ENCODE measurements around the gene FCHSD1.

The FCHSD1 gene

GRCh38 chr5:141605523-141606277 lies 45.5 kb downstream of the FCHSD1 start:
- H3K36me3 ChIP-seq (ENCODE audit: insufficient read depth, low read length): peaks cover 13% of the 10 kb centered on the region; the same call in 1 of the 2 replicates
- peak overlapping the region; percentile 56 for H3K9ac ChIP-seq (ENCODE audit: low read depth, low read length)
- peak overlapping the region; percentile 92 for H3K27ac ChIP-seq (ENCODE audit: low read length)
- H3K4me3 ChIP-seq (ENCODE audit: low read depth in 1 of 2, low read length in 2 of 2): peak overlapping the region in 1 of 2 experiments; percentile 45; a peak in 2 of 4 replicates
- H4K20me1 ChIP-seq (ENCODE audit: insufficient read depth, low read length): peaks cover 6% of the 10 kb centered on the region; the same call in 1 of the 2 replicates
- peaks cover 93% of the 10 kb centered on the region for H3K4me1 ChIP-seq (ENCODE audit: insufficient read depth, low read length)
- H2AFZ ChIP-seq (ENCODE audit: low read depth, low read length): peak overlapping the region; percentile 61; the same call in 1 of the 2 replicates
- H3K9me3 ChIP-seq (ENCODE audit: insufficient read depth, low read length, severe bottlenecking): no peaks in the 10 kb centered on the region
- ATAC-seq (ENCODE audit: insufficient read depth, low read depth): peak; percentile 96
- DNase-seq: peak; percentile 88
- H3K4me2 ChIP-seq (ENCODE audit: insufficient read depth, low read length): peak overlapping the region; percentile 57
- peaks cover 91% of the 10 kb centered on the region for H3K79me2 ChIP-seq (ENCODE audit: insufficient read depth, low read length)
- peak; percentile 7 for TF ChIP-seq CTCF (IDR thresholded peaks at IDR 0.05; ENCODE audit: borderline replicate concordance, extremely low read depth, low read length, poor library complexity, severe bottlenecking)
- TF ChIP-seq EZH2 (IDR thresholded peaks at IDR 0.05; ENCODE audit: borderline replicate concordance, low read depth, low read length, severe bottlenecking): no peak
- H3K27me3 ChIP-seq (ENCODE audit: insufficient read depth, low read length, poor library complexity): no peaks in the 10 kb centered on the region

GRCh38 chr5:141603923-141604717 lies 47.1 kb downstream of the FCHSD1 start:
- Histone ChIP-seq H3K9ac (ENCODE audit: low read depth, low read length) (peak overlapping the region; percentile 56), H3K36me3 (ENCODE audit: insufficient read depth, low read length) (peaks cover 4% of the 10 kb centered on the region), H3K4me1 (ENCODE audit: insufficient read depth, low read length) (peaks cover 95% of the 10 kb centered on the region), H3K4me2 (ENCODE audit: insufficient read depth, low read length) (peak overlapping the region; percentile 57), H3K4me3 (ENCODE audit: low read depth in 1 of 2, low read length in 2 of 2) (no peak overlapping the region), H2AFZ (ENCODE audit: low read depth, low read length) (no peak overlapping the region), H4K20me1 (ENCODE audit: insufficient read depth, low read length) (peaks cover 14% of the 10 kb centered on the region), H3K27me3 (ENCODE audit: insufficient read depth, low read length, poor library complexity) (no peaks in the 10 kb centered on the region), H3K79me2 (ENCODE audit: insufficient read depth, low read length) (peaks cover 92% of the 10 kb centered on the region), H3K27ac (ENCODE audit: low read length) (peak overlapping the region; percentile 92), H3K9me3 (ENCODE audit: insufficient read depth, low read length, severe bottlenecking) (no peaks in the 10 kb centered on the region)
- TF ChIP-seq CTCF (IDR thresholded peaks at IDR 0.05; ENCODE audit: borderline replicate concordance, extremely low read depth, low read length, poor library complexity, severe bottlenecking) (no peak), EZH2 (IDR thresholded peaks at IDR 0.05; ENCODE audit: borderline replicate concordance, low read depth, low read length, severe bottlenecking) (no peak)
- ATAC-seq (ENCODE audit: insufficient read depth, low read depth): no peak
- peak; percentile 42 for DNase-seq

GRCh38 chr5:141602606-141603005 lies 48.6 kb downstream of the FCHSD1 start:
- Histone ChIP-seq H3K9ac (ENCODE audit: low read depth, low read length) (peak overlapping the region; percentile 7; the same call in 1 of the 2 replicates), H4K20me1 (ENCODE audit: insufficient read depth, low read length) (peaks cover 26% of the 10 kb centered on the region), H3K4me3 (ENCODE audit: low read depth in 1 of 2, low read length in 2 of 2) (no peak overlapping the region), H3K4me2 (ENCODE audit: insufficient read depth, low read length) (0 out of 2 replicates have a peak overlapping the region, but pooled peaks have one; percentile 15), H2AFZ (ENCODE audit: low read depth, low read length) (no peak overlapping the region), H3K4me1 (ENCODE audit: insufficient read depth, low read length) (peaks cover 93% of the 10 kb centered on the region), H3K36me3 (ENCODE audit: insufficient read depth, low read length) (peaks cover 8% of the 10 kb centered on the region), H3K79me2 (ENCODE audit: insufficient read depth, low read length) (peaks cover 92% of the 10 kb centered on the region), H3K27me3 (ENCODE audit: insufficient read depth, low read length, poor library complexity) (no peaks in the 10 kb centered on the region), H3K27ac (ENCODE audit: low read length) (peak overlapping the region; percentile 92), H3K9me3 (ENCODE audit: insufficient read depth, low read length, severe bottlenecking) (no peaks in the 10 kb centered on the region)
- TF ChIP-seq EZH2 (IDR thresholded peaks at IDR 0.05; ENCODE audit: borderline replicate concordance, low read depth, low read length, severe bottlenecking): no peak
- no peak for TF ChIP-seq CTCF (IDR thresholded peaks at IDR 0.05; ENCODE audit: borderline replicate concordance, extremely low read depth, low read length, poor library complexity, severe bottlenecking)
- DNase-seq (no peak), ATAC-seq (ENCODE audit: insufficient read depth, low read depth) (no peak)
